COLO829 (cell line): Measurements from ENCODE around the gene VGLL4.

ENCODE experiments used
- DNase-seq: peaks from one replicate; pipeline ENCODE4 v3.0.0; 2012; ENCODE audit warnings: low spot score

The VGLL4 gene

DNA sequence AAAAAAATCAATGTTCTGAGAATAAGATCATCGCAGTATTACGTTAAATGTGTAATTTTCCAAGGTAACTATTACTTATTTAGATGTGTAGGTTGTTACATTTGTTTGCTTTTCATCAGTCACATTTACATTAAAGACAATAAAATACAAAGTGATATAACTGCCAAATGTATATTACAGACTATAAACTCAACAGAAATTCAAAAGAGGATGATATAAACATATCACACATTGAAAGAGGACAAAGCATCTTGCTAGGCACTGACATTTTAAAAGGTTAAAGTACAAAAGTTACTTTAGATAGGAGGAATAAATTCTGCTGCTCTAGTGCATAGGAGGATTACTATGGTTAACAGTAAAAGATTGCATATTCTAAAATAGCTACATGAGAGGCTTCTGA is 16.1 kb downstream of the VGLL4 start:
- no peak for DNase-seq

DNA sequence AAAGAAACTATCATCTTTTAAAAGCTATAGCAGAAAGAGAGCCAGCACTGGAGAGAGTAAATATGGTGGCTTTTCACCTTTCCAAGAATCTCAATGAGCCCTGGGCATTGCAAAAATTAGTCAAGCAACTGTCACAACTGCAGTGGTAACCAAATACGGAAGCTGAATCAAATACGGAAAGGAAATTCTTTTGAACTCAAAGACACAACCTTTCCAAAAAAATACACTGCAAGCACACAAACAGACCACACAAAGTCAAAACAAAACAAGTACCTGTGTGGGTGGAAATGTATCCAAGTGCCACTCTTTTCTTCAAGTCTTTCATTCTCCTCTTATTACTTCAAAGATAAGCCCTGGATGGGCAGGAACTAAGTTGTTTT is 17.6 kb downstream of the VGLL4 start:
- DNase-seq, result no peak

DNA sequence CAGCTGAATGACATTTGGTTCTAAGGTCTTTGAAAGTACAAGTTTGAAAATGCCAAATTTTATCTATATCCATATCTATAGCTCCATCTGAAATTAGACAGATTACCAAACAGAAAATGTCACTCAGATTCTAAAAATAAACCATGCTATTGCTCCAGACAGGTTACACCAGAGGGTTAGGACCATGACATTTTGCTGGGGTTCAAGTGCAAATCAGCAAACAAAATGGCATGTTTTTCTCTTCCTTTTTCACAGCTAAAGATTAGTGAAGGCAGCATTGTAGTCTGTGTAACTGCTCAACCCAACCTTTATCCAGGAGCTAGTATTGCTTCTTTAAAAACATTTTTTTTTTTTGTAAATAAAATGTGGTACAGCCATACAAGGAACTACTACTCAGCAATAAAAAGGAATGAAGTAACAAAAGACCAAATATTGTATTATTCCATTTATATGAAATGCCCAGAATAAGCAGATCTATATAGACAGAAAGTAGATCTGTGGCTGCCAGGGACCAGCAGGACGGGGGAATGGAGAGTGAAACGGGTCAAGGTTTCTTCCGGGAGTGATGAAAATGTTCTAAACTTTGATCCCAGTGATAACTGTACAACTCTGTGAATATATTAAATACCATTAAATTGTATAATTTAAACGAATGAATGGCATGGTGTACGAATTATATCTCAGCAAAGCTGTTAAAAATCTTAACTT is 18.2 kb downstream of the VGLL4 start:
- DNase-seq, result no peak

DNA sequence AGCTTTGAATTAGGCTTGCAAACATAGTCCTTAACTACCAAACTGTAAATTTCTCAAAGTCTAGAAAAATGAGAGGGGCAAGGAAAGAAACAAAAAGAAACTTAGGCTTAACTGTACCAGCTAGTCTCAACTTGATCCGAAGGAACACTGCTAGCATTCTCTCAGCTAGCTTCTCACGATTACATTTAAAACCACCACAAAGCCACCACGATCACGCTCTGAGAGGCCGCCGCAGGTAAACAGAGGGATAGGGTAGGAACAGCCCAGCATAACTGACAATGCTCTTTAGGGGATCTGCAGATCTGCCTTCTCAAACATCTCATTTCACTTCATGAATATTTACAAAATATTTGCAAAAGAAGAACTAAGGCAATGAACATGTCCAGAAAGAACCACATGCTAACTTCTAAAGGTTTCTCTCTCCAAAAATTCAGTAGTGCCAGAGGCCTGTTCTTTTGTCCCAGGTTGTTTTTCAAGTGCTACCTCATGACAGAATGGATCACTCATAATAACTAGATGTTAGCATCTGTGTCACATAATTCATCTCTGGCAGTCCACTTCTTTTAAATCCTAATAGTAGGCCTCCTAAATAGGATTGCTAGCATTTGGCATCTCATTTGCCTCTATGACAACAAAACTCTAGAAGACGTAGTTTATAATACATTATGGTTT is 18.9 kb downstream of the VGLL4 start:
- DNase-seq, result no peak

- no peak for DNase-seq
Measured at GRCh38 chr3:11624161-11624560, 19.6 kb downstream of the VGLL4 start.

DNA sequence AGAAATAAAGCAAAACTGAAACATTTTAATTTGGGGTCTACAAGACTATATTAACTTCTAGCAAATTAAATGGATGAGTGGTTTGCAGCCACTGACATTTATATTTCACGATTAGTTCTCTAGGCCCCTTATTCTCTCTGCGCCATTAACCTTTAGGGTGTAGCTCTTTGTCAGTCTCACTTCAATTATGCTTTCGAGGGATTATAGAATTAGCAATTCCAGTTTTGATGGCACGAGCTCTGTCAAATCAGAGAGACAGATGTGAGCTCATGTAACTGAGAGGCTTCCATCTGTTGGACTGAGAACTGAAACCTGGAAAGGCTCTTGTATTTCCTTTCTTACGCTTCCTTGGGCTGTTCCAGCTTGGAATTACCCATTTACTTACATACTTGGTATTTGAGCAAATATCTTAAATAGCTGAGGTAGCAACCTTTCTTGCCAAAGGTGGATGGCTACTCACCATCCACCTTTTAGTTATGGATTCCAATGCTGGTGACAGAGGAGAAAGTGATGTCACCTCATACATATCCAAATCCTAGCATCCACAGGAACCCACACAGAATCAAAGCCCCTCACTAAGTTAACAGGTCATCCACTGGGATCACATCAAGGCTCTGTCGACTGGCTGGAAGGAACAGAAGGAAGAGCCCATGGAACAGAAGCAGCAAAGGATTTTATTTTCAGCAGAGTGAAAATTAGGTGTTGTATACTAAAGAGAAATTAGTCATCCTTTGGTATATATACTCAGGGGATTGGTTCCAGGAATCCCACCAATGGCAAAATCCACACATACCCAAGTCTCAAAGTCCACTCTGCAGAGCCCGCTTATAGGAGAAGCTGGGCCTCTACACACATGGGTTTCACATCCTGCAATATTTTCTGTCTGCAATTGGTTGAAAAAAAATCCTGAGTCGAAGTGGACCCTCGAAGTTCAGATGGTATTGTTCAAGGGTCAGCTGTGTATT is 20.8 kb downstream of the VGLL4 start:
- no peak for DNase-seq

GRCh38 chr3:11621077-11621476 is 22.6 kb downstream of the VGLL4 start:
- no peak for DNase-seq

DNA sequence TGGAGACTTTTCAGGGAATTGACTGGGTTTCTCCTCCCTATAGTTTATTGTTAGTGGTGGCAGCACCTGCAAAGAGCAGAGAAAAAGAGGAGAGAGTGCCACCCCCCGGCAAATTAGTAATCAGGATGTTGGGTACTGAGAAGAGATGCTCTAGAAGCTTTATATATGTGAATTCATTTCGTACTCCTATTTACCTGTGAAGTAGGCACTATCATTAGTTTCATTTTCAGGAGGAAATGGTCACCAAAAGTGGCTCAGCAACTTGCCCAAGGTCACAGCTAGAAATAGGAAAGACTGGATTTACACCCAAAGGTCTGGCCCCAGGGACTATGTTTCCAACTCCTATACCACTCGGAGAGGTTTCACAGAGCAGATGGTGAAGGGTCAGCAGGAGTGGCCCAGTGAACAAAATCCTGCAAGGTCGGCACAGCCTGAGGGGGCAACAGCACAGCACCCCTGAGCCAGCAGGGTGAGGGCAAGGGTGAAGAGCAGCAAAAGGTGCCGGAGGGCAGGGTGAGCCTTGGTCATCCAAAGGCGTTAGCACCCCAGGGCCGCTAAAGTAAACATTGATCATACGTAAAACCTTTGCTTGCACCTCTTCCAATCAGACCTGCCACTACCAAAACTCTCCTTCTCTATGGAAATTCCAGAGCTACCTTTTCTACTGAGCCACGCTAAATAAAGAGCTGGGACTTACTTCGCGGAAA is 23.6 kb downstream of the VGLL4 start:
- DNase-seq, result no peak

GRCh38 chr3:11619461-11619860 is 24.3 kb downstream of the VGLL4 start:
- no peak for DNase-seq

DNA sequence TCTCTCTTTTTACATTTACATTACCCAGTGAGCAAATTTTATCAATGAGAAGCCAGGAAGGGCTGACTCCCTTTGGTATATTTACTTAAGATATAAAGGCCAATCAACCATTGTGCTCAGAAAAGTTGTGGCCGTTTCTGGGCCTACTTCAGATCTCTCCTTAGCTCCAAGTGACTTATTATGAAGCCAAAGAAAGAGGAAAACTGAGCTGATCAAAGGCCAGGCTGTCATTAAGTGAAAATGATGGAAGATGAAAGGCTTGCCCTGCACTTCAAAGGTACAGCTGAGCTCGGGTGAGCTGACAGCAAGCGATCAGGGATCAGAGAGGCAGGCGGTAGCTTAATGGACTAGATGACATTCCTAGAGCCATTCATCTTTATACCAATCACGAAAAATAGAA is 24.8 kb downstream of the VGLL4 start:
- no peak for DNase-seq

GRCh38 chr3:11616551-11616950 is 27.2 kb downstream of the VGLL4 start:
- DNase-seq, result peak; percentile 15

DNA sequence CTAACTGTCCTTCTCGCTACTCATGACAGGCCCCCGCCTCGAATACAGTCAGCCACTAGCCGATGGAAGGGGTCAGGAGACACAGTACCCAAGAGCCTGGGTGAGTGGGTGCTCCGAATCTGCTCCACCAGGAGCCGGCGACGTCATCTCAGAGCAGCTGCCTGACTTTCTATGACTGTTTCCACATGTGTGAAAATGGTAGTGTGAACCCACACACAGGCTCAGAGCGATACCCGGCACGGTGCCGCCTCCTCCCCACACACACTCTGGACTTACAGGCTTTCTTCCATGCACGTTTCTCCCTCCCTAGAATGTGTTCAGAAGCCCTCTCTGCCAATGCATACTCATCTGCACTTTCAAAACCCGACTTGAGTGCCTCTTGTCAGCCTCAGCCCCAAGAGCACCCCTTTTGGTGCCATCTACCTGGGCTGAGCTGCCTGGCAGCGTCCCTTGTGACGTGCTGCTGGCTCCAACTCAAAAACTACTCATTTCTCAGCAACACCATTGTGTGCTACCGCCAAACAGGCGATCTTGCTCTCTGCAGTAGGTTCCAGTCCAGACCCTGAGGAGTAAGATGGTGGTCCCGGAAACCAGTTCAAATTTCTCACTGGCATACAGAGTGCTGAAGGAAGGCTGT is 29.7 kb downstream of the VGLL4 start:
- no peak for DNase-seq

DNA sequence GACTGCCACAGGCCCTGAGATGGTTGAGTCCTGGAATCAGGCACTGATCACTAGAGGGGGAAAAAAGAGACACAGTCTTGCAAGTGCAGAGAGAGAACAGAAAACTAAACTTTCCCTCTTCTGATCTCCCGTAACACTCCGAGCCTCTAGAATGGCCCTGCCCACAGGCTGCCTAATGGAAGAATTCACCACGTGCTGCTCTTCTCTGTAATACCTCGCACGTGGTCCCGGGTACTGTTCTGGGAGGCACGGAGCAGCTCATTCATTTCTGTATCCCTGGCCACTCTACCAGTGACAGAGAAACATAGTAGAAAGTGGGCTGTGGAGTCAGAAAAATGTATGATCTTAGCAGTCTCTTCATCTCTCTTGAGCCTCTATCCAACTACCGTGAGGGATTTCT is 30.4 kb downstream of the VGLL4 start:
- DNase-seq, result no peak

DNA sequence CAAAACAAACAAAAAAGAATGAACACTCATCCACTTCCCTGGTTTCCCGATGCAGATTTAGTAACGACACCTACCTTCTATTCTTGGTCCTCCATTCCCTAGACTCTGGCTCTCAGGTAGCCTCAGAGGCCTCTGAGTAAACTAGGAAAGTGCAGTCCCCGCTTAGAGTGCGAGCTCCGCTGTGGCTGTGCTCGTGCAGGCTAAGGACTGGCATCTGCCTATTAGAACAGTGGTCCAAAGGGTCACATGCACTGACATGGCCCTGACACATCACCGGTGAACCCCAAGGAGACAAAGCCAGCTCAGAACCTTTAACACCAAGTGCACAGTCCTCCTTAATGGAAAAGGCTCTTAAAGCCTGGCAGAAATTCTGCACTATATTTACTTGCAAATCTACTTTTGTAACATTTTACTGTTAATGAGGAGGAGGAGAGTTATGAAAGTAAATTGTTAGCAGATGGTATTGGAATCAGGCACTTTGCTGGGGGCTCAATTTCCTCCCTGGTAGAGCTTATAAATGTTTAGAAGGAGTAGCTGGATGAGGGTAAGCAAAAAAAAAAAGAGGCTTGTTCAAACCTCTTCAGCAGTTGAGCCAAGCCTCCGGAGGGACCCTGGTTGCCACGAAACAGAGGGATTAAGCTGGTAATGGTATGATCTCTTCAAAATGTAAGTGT is 31.1 kb downstream of the VGLL4 start:
- DNase-seq, result no peak

DNA sequence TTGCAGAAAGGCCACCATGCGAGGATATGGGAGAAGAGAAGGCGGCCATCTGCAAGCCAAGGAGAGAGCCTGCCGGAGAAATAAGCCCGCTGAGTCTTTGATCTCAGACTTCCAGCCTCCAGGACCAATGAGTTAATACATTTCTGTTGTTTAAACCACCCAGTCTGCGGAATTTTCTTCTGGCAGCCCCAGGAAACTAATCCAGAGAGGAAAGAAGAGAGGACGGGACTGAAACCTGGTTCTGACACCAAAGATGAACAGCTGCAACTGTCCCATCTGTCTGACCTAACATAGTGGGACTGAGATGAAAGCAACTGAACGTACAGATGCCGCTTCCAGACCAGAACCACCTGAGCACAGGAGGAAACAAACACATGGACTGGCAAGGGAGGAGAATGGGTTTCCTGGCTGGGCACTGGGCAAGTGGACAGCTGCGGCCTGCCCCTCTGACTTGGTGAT is 32.3 kb downstream of the VGLL4 start:
- no peak for DNase-seq

- no peak for DNase-seq
Measured at GRCh38 chr3:11610700-11611275, 32.9 kb downstream of the VGLL4 start.

- DNase-seq, result no peak
Measured at GRCh38 chr3:11610044-11610671, 33.6 kb downstream of the VGLL4 start.

DNA sequence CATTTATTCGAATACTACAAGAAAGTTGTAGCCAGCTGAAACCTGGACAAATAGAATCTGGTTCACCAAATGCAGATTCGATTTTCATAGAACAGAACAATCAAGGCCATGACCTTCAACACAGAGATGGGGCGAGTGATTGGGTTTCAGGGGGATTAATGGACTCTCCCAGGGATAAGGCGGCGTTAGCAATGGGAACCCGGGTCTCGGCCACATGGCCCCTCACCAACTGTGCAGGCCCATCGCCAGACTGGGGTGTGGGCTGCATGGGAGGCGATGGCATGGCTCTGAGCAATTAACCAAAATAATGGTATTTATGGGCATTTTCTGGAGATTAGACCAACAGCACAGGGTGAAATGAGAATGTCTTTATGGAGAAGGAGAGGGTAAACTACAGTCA is 34.2 kb downstream of the VGLL4 start:
- no peak for DNase-seq

- no peak for DNase-seq
Measured at GRCh38 chr3:11607816-11608215, 35.9 kb downstream of the VGLL4 start.

DNA sequence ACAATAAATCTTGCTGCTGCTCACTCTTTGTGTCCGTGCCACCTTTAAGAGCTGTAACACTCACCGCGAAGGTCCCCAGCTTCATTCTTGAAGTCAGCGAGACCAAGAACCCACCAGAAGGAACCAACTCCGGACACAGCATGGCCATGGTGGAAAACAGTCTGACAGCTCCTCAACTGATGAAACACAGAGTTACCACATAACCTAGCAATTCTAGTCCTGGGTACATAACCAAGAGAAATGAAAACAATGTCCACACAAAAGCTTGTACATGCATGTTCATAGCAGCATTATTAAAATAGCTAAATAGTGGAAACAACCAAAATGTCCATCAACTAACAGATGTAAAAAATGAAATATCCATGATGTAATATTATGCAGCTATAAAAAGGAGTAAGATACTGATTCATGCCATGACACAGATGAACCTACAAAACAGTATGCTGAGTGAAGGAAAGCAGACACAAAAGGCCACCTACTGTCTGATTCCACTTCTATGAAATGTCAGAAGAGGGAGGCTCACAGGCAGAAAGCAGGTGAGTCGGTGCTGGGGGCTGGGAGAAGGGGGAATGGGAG is 36.8 kb downstream of the VGLL4 start:
- no peak for DNase-seq
